HG03565 (cell line): ENCODE measurements around the gene TFAP2A.

Experiments
- ATAC-seq: cut with Tn5 transposase; IDR thresholded peaks from one replicate; pipeline ENCODE4 v1.9.1; 2021; ENCODE audit warnings: mild to moderate bottlenecking, moderate library complexity; ENCODE audit not compliant: unreplicated experiment

TFAP2A gene

GRCh38 chr6:10401004-10401536 is 13.8 kb downstream of the TFAP2A start:
- no peak for ATAC-seq

GRCh38 chr6:10400330-10400729 is 14.5 kb downstream of the TFAP2A start:
- ATAC-seq, result no peak

- no peak for ATAC-seq
Measured at GRCh38 chr6:10399451-10399850, 15.4 kb downstream of the TFAP2A start.

- ATAC-seq, result no peak
Measured at GRCh38 chr6:10398446-10399218, 16.2 kb downstream of the TFAP2A start.

GRCh38 chr6:10397756-10398445 is 17.0 kb downstream of the TFAP2A start:
- no peak for ATAC-seq

- no peak for ATAC-seq
Measured at GRCh38 chr6:10396785-10397184, 18.1 kb downstream of the TFAP2A start.

GRCh38 chr6:10395704-10396546 is 18.9 kb downstream of the TFAP2A start:
- no peak for ATAC-seq

- ATAC-seq, result no peak
Measured at GRCh38 chr6:10395171-10395703, 19.6 kb downstream of the TFAP2A start.

GRCh38 chr6:10393544-10394225 is 21.2 kb downstream of the TFAP2A start:
- ATAC-seq, result no peak

- no peak for ATAC-seq
Measured at GRCh38 chr6:10391799-10392198, 23.1 kb downstream of the TFAP2A start.

- ATAC-seq, result no peak
Measured at GRCh38 chr6:10391299-10391630, 23.6 kb downstream of the TFAP2A start.

GRCh38 chr6:10390495-10391298 is 24.2 kb downstream of the TFAP2A start:
- no peak for ATAC-seq

GRCh38 chr6:10389739-10390494 is 25.0 kb downstream of the TFAP2A start:
- ATAC-seq, result no peak

GRCh38 chr6:10386756-10387654 is 27.9 kb downstream of the TFAP2A start:
- ATAC-seq, result no peak

GRCh38 chr6:10386220-10386619 is 28.7 kb downstream of the TFAP2A start:
- no peak for ATAC-seq

GRCh38 chr6:10385524-10386132 is 29.2 kb downstream of the TFAP2A start:
- no peak for ATAC-seq
